H1 (cell line): ENCODE results near the gene APP. TPM values are rescaled to one million over a fixed set of nuclear protein-coding genes. Genes with fewer than 3 reads are reported as not detected.

Experiments
- CTCF ChIA-PET: fragments of 300-600 bp; sonication (Branson Sonifier 250); formaldehyde crosslinking; loops from one replicate; lab custom pipeline; 2021; ENCODE audit not compliant: partially characterized antibody; lab: Charles Lee
- POLR2A ChIA-PET: fragments of 300-600 bp; sonication (Branson Sonifier 250); formaldehyde crosslinking; loops from one replicate; lab custom pipeline; 2021; ENCODE audit warnings: inconsistent platforms; ENCODE audit not compliant: partially characterized antibody; lab: Charles Lee
- DNase-seq, 2 experiments: peaks; one replicate each; pipeline versions ENCODE4 v3.0.0 to v3.0.0-alpha.2; 2010 to 2022; ENCODE audit warnings: low spot score in 2 of 2, low read depth in 1 of 2, mixed read lengths in 1 of 2
- FAIRE-seq: peaks from 2 replicates; lab custom pipeline; 2011; peaks lifted over from hg19 to GRCh38; lab: Jason Lieb, UNC
- H2AFZ ChIP-seq: 2 replicates; pipeline ENCODE4 v1.8.1; 2012; ENCODE audit warnings: low read length, inconsistent platforms
- H2AK5ac ChIP-seq: 2 replicates; pipeline ENCODE4 v1.6.1; 2013; ENCODE audit warnings: low read depth, low read length
- H2BK120ac ChIP-seq: replicated peaks from 2 replicates; pipeline ENCODE3; 2013; ENCODE audit warnings: low read depth, low read length, inconsistent platforms
- H2BK12ac ChIP-seq: 2 replicates; pipeline ENCODE4 v1.6.1; 2013; ENCODE audit warnings: low read depth, low read length
- H2BK15ac ChIP-seq: 2 replicates; pipeline ENCODE4 v1.6.1; 2013; ENCODE audit warnings: low read length
- H2BK20ac ChIP-seq: 2 replicates; pipeline ENCODE4 v1.6.1; 2013; ENCODE audit warnings: low read length
- H2BK5ac ChIP-seq: 2 replicates; pipeline ENCODE4 v1.6.1; 2013; ENCODE audit warnings: low read depth, low read length
- H3K14ac ChIP-seq: 2 replicates; pipeline ENCODE4 v1.6.1; 2013; ENCODE audit warnings: inconsistent platforms; ENCODE audit not compliant: insufficient read length
- H3K18ac ChIP-seq: 2 replicates; pipeline ENCODE4 v1.6.1; 2013; ENCODE audit warnings: low read length; ENCODE audit errors: extremely low read depth
- H3K23ac ChIP-seq: 2 replicates; pipeline ENCODE4 v1.6.1; 2013; ENCODE audit warnings: inconsistent platforms; ENCODE audit not compliant: insufficient read length
- H3K23me2 ChIP-seq: 2 replicates; pipeline ENCODE4 v1.6.1; 2013; ENCODE audit warnings: low read depth, low read length
- H3K27ac ChIP-seq: 2 replicates; pipeline ENCODE4 v1.6.1; 2011; ENCODE audit warnings: low read depth, low read length, inconsistent platforms
- H3K27me3 ChIP-seq, 4 experiments: replicated peaks in 1 of 4; 1 replicate in 1 of 4; 2 replicates in 3 of 4; pipeline versions ENCODE4 v1.6.1 to v1.8.1; 2011 to 2013; ENCODE audit warnings: low read length in 3 of 4, mild to moderate bottlenecking in 3 of 4, inconsistent platforms in 2 of 4, mixed read lengths in 2 of 4, moderate library complexity in 1 of 4; ENCODE audit not compliant: control insufficient read depth in 3 of 4, insufficient read depth in 3 of 4; ENCODE audit errors: extremely low read depth in 1 of 4
- H3K36me3 ChIP-seq, 4 experiments: 2 replicates each; pipeline versions ENCODE4 v1.6.1 to v1.8.1; 2011 to 2013; ENCODE audit warnings: mild to moderate bottlenecking in 4 of 4, low read length in 3 of 4, moderate library complexity in 2 of 4, control low read depth in 1 of 4, inconsistent platforms in 1 of 4; ENCODE audit not compliant: insufficient read depth in 4 of 4, control insufficient read depth in 2 of 4
- H3K4ac ChIP-seq: replicated peaks from 2 replicates; pipeline ENCODE3; 2013; ENCODE audit warnings: low read length, low read depth, mixed read lengths, inconsistent platforms; ENCODE audit not compliant: insufficient read length
- H3K4me1 ChIP-seq, 4 experiments: replicated peaks in 1 of 4; 1 replicate in 1 of 4; 2 replicates in 3 of 4; pipeline versions ENCODE4 v1.6.1 to v1.8.1; 2011 to 2013; ENCODE audit warnings: low read length in 3 of 4, inconsistent platforms in 2 of 4, mixed read lengths in 1 of 4; ENCODE audit not compliant: insufficient read depth in 4 of 4, control insufficient read depth in 3 of 4
- H3K4me2 ChIP-seq, 2 experiments: 2 replicates each; pipeline versions ENCODE4 v1.6.1 to v1.8.1; 2011 to 2013; ENCODE audit warnings: low read depth in 2 of 2, low read length in 2 of 2, control low read depth in 1 of 2, inconsistent platforms in 1 of 2, mild to moderate bottlenecking in 1 of 2; ENCODE audit not compliant: insufficient read depth in 1 of 2
- H3K4me3 ChIP-seq, 4 experiments: fragments of 200-600, 300-600 bp in 1 of 4; sonication (generic), shearing (Covaris generic), sonication (Bioruptor Twin) in 1 of 4; 2 replicates each; pipeline versions ENCODE4 v1.5.1 to v1.8.1; 2011 to 2016; ENCODE audit warnings: low read length in 4 of 4, low read depth in 3 of 4, control low read depth in 2 of 4, inconsistent platforms in 2 of 4, mild to moderate bottlenecking in 2 of 4, mixed read lengths in 1 of 4, moderate library complexity in 1 of 4; ENCODE audit not compliant: insufficient read depth in 2 of 4; ENCODE audit errors: extremely low read depth in 1 of 4
- H3K56ac ChIP-seq: replicated peaks from 2 replicates; pipeline ENCODE3; 2013; ENCODE audit warnings: low read depth, mild to moderate bottlenecking, mixed read lengths, low read length, inconsistent platforms; ENCODE audit not compliant: insufficient read length
- H3K79me1 ChIP-seq: 2 replicates; pipeline ENCODE4 v1.6.1; 2013; ENCODE audit warnings: low read depth, low read length, control low read depth
- H3K79me2 ChIP-seq, 2 experiments: 2 replicates each; pipeline versions ENCODE4 v1.6.1 to v1.8.1; 2012 to 2013; ENCODE audit warnings: low read length in 2 of 2, mild to moderate bottlenecking in 2 of 2, inconsistent platforms in 1 of 2; ENCODE audit not compliant: insufficient read depth in 2 of 2, control insufficient read depth in 1 of 2
- H3K9ac ChIP-seq, 4 experiments: replicated peaks in 1 of 4; 1 replicate in 1 of 4; 2 replicates in 3 of 4; pipeline versions ENCODE4 v1.6.1 to v1.8.1; 2011 to 2013; ENCODE audit warnings: low read depth in 3 of 4, low read length in 3 of 4, control low read depth in 2 of 4, mild to moderate bottlenecking in 2 of 4, moderate library complexity in 2 of 4, inconsistent platforms in 1 of 4; ENCODE audit errors: extremely low read depth in 1 of 4
- H3K9me3 ChIP-seq, 2 experiments: 2 replicates each; pipeline versions ENCODE4 v1.6.1 to v1.8.1; 2012 to 2013; ENCODE audit warnings: mild to moderate bottlenecking in 2 of 2, moderate library complexity in 2 of 2, control low read depth in 1 of 2, inconsistent platforms in 1 of 2, low read depth in 1 of 2, low read length in 1 of 2, mixed read lengths in 1 of 2; ENCODE audit not compliant: insufficient read depth in 2 of 2
- H4K20me1 ChIP-seq, 2 experiments: replicated peaks in 1 of 2; 2 replicates each; pipeline versions ENCODE3 to v1.8.1; 2011 to 2013; ENCODE audit warnings: inconsistent platforms in 2 of 2, low read length in 2 of 2, mild to moderate bottlenecking in 1 of 2; ENCODE audit not compliant: insufficient read depth in 2 of 2, control insufficient read depth in 1 of 2
- H4K5ac ChIP-seq: 2 replicates; pipeline ENCODE4 v1.6.1; 2013; ENCODE audit warnings: low read length, low read depth, mixed read lengths, inconsistent platforms; ENCODE audit not compliant: insufficient read length
- H4K8ac ChIP-seq: 2 replicates; pipeline ENCODE4 v1.8.0; 2013; ENCODE audit warnings: mild to moderate bottlenecking, moderate library complexity, low read length, inconsistent platforms; ENCODE audit not compliant: insufficient read depth; ENCODE audit errors: extremely low read depth
- H4K91ac ChIP-seq: replicated peaks from 2 replicates; pipeline ENCODE3; 2013; ENCODE audit warnings: low read length, mixed read lengths, inconsistent platforms; ENCODE audit not compliant: insufficient read length
- CHD1 ChIP-seq: IDR thresholded peaks from 2 replicates; pipeline ENCODE4 v1.6.1; 2012; ENCODE audit warnings: low read depth, low read length, improper control_type of control experiment
- EZH2 ChIP-seq: fragments of 200-600 bp; sonication (generic); IDR thresholded peaks from 2 replicates; pipeline ENCODE4 v1.7.1; 2012; ENCODE audit warnings: low read depth, mild to moderate bottlenecking, moderate library complexity, low read length, inconsistent platforms; ENCODE audit not compliant: severe bottlenecking
- KDM4A ChIP-seq: IDR thresholded peaks from one replicate; pipeline ENCODE4 v1.7.1; 2012; ENCODE audit warnings: low read depth, mild to moderate bottlenecking, moderate library complexity, low read length, inconsistent platforms; ENCODE audit not compliant: severe bottlenecking
- SP1 ChIP-seq: IDR thresholded peaks from 2 replicates; pipeline ENCODE4 v1.6.1; 2011; ENCODE audit warnings: low read depth, low read length
- WGBS, 2 experiments: shearing (Covaris generic) in 1 of 2; methylation state at CpG; one replicate each; pipeline versions ENCODE4 v1.1.6 to v1.1.7; 2013 to 2015; ENCODE audit warnings: low lambda C conversion rate in 2 of 2, mixed read lengths in 2 of 2, inconsistent platforms in 1 of 2, low coverage in 1 of 2, missing lambda C conversion rate in 1 of 2; ENCODE audit not compliant: insufficient replicate concordance in 2 of 2, insufficient coverage in 1 of 2, insufficient read length in 1 of 2; ENCODE audit errors: extremely low coverage in 1 of 2, missing lambda C conversion rate in 1 of 2; 5-methylcytosine and 5-hydroxymethylcytosine counted together
- polyA plus RNA-seq, 7 experiments: library from polyadenylated mRNA; depleted of rRNA in 3 of 7; stranded (reverse) in 5 of 7; unstranded in 2 of 7; fragments of >200 nt in 5 of 7; fragments of 200-250 nt in 2 of 7; gene quantifications; 1 replicate in 5 of 7; 2 replicates in 1 of 7; 4 replicates in 1 of 7; pipeline versions ENCODE4 v1.2.1 to v1.2.3, GENCODE V29; 2011 to 2013; ENCODE audit warnings: missing spikeins in 2 of 7, mixed read lengths in 2 of 7
- total RNA-seq: library from RNA; stranded (reverse); fragmentation: NEBNext Ultra II Directional; extraction: Animal tissue kit (Norgen Biotek cat#: 25700); gene quantifications from 2 replicates; pipeline ENCODE4 v1.2.1, GENCODE V29; 2021

APP gene
- total and polyA plus RNA-seq, 2 of the 8 experiments (the other 6 are each of a cell fraction or from before 2014, with no cell fraction given), result 375 to 551 TPM

GRCh38 chr21:25896501-25897056 is 274.0 kb downstream of the APP start:
- no peaks in the 10 kb centered on the region for H3K79me1 ChIP-seq
- no peak overlapping the region for H2BK15ac ChIP-seq
- 86% methylated on average over 4 of the region's 4 CpGs; no CpG with 5 or more reads in 1 of the 2 experiments for WGBS, 2 experiments
- H3K79me2 ChIP-seq, result no peaks in the 10 kb centered on the region
- no peak overlapping the region for H3K4ac ChIP-seq
- no peak overlapping the region for H3K14ac ChIP-seq
- no peaks in the 10 kb centered on the region for H3K9me3 ChIP-seq
- H3K4me2 ChIP-seq, result no peak overlapping the region
- H2BK20ac ChIP-seq, result no peak overlapping the region
- H2AK5ac ChIP-seq, result no peak overlapping the region
- no peak overlapping the region for H3K23ac ChIP-seq
- no peak overlapping the region for H4K91ac ChIP-seq
- H2BK5ac ChIP-seq, result no peak overlapping the region
- CTCF ChIA-PET, result interaction anchor here (0.6 to 2.4 kb wide), 9 partner anchors 11 to 254 kb away, joined by 4 to 11 read pairs (median 7); no protein-coding TSS in a partner anchor
- DNase-seq, result no peak
- no peak overlapping the region for H3K9ac ChIP-seq
- no peak overlapping the region for H2AFZ ChIP-seq
- no peak overlapping the region for H3K56ac ChIP-seq
- no peak overlapping the region for H3K27ac ChIP-seq
- H3K27me3 ChIP-seq, result no peaks in the 10 kb centered on the region
- H4K20me1 ChIP-seq, result peaks cover 0 to under 1% of the 10 kb centered on the region in 2 experiments
- no peak overlapping the region for H3K4me3 ChIP-seq
- no peak overlapping the region for H2BK120ac ChIP-seq
- FAIRE-seq, result no peak
- H4K5ac ChIP-seq, result no peak overlapping the region
- H4K8ac ChIP-seq, result no peak overlapping the region
- POLR2A ChIA-PET, result interaction anchor here (0.6 to 1.5 kb wide), 2 partner anchors 131 to 273 kb away, joined by 3 to 5 read pairs; no protein-coding TSS in a partner anchor
- H3K36me3 ChIP-seq, result peaks cover 3 to 51% (median 25%) of the 10 kb centered on the region in 4 experiments; a peak in 7 of 8 replicates
- no peaks in the 10 kb centered on the region for H3K23me2 ChIP-seq
- H3K18ac ChIP-seq, result no peak overlapping the region
- no peaks in the 10 kb centered on the region for H3K4me1 ChIP-seq
- no peak overlapping the region for H2BK12ac ChIP-seq
- no peak for TF ChIP-seq SP1
- TF ChIP-seq EZH2, result no peak
- TF ChIP-seq CHD1, result no peak
- no peak for TF ChIP-seq KDM4A
